OCI-M2 (cell line): ENCODE results near the gene SLC35A3.
"Not testable (repeated sequence)": the region's sequence is repeated elsewhere in the genome, so short reads cannot be mapped to it uniquely, and the experiment has no call there.

Experiments used
- DNase-seq: peaks from one replicate; lab custom pipeline; 2025; ENCODE audit not compliant: unreplicated experiment; lab: John Stamatoyannopoulos, UW

Gene SLC35A3

DNA sequence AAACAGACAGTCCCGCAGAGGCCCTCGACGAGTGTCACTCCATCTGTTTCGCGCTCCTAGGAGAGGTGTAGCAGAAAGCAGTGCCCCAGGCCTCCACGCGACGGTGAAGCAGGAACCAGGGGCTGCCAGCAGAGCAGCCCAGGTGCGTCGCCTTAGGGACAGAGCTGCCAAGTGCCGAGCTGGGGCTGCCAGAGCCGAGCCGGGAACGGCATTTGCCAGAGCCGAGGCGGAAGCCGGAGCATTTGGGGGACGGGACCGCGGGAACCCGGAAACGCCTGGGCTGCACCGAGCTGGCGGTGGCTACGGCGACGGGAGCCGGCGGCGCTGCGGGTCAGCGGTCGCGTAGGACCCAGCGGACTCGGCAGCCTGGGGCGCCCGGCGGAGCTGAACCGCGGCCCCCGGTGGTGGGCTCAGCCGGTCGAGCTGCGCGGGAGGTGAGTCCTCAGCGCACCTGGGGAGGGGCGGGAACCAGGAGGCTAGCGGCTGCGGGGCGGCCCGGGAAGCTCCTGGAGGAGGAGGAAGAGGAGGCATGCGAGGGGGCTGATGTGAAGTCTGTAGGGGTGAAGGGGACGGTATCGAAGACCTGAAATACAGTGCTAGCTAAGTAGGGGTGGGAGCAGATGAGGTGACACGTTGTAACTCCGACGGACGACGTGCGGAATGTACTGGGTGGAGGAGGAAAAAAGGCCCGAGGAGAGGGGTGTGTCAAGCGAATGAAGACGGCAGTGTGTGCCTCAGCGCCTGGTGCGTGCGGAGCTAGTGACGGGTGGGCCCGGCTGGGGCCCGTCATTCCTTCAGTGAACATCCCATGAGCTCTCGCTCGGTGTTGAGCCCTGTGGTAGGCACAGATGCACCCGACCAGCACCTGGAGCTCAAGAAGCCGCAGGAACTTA, at the start of gene SLC35A3:
TSS of gene SLC35A3 (plus strand) at position 268 of the 893 bp plus-strand sequence. CDS start 23,559 bp downstream, outside the sequence.
- no peak for DNase-seq

DNA sequence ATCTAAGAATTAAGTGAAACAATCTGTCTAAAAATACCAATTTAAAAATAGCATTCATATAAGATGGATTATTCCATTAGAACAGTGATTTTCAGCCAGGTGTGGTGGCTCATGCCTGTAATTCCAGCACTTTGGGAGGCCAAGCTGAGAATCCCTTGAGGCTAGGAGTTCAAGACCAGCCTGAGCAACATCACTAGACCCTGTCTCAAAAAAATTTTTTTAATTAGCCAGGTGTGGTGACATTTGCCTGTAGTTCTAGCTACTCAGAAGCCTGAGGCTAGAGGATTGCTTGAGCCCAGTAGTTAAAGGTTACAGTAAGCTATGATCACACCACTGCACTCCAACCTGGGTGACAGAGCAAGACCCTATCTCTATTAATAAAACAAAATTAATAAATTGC, 35.0 kb upstream of the SLC35A3 start:
- no peak for DNase-seq

DNA sequence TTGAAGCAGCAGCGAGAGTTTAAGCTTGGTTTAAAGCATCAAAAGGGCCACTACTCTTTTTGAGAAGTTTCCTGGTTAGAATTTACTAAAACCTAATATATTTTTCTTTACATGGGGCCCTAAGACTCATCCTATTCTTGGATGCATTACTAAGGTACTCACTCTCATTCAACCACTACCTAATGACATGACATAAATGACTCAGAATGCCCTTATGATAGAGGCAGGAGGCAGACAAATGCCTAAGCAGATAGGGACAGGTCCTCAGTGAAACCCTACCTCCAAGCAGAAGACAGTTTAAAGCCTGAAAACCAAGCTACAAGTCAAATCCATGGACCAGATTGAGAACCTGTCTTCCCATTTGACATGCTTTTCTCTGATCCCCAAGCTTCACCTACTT, 34.3 kb upstream of the SLC35A3 start:
- no peak for DNase-seq

DNA sequence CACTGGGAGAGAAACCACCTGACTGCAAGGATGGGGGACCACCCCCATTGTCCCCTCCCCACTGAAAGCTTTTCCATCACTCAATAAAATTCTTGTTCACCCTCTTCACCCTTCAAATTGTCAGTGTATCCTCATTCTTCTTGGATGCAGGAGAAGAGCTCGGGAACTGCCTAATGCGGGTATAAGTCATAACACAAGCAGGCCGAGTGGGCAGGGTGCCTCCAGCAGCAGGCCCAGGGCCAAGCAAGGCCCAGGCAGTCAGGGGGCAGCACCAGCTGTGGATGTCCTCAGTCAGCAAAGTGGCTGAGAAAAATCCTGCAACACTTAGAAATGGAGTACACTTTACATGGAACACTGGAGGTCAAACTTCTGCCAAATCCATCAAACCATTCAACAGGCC, 33.7 kb upstream of the SLC35A3 start:
- DNase-seq, result no peak

DNA sequence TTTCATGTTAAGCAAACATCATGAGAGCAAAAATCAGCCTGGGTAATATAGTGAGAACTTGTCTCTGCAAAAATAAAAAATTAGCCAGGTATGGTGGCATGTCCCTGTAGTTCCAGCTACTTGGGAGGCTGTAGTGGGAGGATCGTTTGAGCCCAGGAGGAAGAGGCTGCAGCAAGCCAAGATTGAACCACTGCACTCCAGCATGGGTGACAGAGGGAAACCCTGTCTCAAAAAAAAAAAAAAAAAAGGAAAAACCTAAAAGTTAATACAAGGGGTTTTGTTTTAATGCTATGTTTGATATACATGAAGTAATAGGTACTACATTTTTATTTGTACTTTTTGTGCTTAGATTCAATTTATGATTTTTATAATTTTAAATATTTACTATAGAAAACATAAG, 27.1 kb upstream of the SLC35A3 start:
- no peak for DNase-seq

DNA sequence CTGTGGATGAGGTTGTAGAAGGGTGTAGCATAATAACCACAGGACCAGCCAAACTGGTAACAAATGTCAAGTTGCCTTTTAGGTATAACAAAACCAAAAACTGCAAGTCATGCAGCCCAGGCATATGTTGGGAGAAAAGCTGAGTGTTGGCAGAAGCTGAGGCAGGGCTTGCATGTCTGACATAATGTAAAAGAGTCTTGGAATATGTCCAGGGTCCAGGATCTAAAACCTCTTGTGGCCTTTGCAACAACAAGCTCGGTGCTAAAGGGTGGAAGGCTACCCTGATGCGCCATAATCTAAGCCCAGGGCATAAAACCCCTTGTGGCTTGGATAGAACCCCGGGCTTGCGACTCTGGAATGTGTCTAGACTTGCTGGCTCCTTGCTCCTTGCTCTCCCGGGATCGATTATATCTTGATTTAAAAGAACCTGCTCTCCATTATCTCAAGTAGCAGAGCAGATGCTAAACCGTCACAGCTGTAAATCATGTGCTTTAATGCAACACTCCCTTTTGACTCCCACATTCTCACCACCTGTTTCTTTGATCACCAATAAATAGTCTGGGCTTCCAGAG, 26.5 kb upstream of the SLC35A3 start:
- DNase-seq, result no peak

DNA sequence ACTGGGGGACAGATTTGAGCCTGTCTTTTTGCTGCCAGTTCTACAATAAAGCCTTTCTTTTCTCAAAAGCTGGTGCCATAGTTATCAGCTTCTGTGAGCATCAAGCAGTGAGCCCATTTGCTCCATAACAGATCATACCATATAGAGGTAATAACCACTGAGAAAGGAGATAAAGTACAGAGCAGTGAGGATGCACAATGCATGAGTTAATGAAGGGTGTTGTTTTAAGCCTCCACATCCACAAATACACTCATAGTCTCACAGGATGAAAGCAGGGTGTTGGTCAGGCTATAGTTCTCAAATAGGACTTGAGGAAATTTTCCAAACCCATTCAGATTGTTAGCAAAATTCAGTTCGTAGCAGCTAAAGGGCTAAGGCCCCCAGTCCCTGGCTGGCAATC, 25.6 kb upstream of the SLC35A3 start:
- DNase-seq, result no peak

DNA sequence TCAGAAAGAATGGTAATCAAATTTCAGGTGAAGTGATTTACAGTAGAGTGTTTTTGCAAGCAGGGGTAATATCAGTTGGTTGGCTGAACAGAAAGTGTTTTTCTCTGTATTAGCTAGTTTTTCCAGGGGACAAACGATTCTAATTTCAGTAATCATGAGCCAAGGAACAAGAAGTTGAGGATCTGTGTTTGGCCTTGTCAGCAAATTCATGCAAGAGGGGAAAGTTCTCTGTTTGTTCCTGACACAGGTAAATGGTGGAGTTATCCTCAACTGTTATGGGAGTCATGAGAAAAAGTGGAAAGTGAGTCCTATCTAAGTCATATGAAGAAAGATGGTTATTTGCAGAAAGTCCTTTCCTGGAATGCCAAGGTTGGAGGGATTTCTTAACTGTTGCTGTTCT, 24.6 kb upstream of the SLC35A3 start:
- DNase-seq, result no peak

DNA sequence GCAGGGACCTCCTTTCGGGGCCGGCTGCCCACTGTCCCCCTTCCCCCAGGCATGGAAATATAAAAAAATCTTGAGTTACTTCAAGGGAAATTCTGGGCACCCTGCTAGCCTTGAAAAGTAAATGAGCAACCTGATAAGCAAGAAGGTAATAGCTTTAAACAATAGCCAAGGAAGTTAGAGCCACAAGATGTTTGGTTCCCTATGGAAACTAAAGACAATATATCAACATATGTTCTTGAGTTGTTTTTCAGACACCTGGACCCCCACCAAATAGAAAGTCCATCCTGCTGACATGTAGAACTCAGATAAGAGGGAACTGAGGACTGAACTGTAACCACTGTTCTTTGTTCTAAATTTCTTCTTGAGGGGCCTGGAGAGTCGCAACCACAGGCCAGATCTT, 19.3 kb upstream of the SLC35A3 start:
- no peak for DNase-seq

DNA sequence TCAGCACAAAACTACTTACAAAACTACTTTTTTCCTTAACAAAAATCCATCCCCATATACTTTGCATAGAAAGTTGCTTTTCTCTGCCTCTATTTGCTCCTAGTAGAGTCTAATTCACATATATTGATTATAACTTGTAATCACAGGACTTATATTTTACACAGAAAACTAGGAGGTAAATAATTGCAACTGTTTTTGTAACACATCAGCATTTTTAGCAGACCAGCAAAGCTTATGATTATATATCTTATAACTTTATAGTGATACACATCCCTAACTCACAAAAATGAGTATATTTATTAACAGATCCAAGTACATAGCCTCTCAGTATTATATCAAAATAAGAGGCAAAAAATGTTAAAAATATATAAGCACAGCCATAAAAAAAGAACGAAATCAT, 17.3 kb upstream of the SLC35A3 start:
- DNase-seq, result no peak

DNA sequence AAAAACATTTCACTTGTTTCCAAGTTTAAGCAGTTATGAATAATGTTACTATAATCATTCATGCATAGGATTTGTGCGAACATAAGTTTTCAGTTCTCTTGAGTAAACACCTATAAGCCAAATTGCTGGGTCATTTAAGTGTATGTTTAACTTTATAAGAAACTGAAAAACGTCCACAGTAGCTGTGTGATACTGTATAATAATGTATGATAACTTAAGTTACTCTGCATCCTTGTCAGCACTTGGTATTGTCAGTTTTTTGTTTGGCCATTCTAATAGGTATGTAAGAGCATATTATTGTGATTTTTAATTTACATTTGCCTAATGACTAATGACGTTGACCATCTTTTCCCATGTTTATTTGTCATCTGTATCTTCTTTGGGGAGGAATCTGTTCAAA, 14.4 kb upstream of the SLC35A3 start:
- no peak for DNase-seq

DNA sequence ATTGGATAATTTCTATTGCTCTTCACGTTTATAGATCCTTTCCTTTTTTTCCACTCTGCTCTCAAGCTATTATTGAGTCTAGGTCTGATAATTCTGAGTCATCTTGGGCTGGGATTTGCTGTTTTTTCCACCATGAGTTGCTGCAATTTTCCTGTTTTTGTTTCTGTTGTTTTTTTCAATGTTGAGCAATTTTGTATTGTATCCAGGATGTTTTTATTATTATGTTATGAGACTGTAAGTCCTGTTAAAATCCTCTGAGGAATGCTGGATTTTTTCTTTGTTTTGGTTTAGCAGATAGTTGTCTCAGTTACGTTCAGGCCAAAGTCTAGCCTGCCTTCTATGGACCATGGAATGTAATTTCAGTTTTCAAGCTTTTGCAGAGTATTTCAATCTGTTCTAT, 13.0 kb upstream of the SLC35A3 start:
- DNase-seq, result no peak

DNA sequence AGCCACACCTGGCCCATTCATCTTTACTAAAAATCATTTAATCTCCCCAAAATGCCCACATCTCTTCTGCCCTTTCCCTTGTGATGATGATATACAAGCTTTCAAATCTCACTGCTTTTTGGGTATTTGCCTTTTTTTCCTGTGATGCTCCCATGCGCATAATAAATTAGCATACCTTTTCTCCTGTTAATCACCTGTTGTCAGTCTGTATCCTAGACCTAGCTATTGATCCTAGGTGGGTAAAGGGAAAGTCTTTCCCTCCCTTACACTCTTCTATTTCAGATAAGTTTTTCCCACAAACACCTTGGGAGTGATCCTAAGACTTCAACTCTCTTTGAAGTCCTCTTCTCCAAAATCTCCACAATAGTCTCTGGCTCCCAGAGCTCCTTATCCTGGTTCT, 12.0 kb upstream of the SLC35A3 start:
- DNase-seq, result no peak

DNA sequence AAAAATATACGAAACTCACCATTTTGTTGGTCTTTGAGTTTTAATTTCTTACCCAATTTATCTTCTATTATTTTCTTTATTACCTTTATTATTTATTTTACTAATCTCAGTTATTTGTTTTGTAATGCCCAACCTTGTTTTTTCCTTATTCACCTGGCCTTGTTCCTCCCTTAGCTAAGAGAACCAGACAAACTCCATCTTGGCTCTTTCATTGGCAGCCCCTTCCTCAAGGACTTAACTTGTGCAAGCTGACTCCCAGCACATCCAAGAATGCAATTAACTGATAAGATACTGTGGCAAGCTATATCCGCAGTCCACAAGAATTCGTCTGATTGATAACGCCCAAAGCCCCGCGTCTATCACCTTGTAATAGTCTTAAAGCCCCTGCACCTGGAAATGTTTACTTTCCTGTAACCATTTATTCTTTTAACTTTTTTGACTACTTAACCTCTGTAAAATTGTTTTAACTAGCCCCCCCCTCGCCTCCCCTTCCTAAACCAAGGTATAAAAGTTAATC, 10.5 kb upstream of the SLC35A3 start:
- DNase-seq, result not testable (repeated sequence)

DNA sequence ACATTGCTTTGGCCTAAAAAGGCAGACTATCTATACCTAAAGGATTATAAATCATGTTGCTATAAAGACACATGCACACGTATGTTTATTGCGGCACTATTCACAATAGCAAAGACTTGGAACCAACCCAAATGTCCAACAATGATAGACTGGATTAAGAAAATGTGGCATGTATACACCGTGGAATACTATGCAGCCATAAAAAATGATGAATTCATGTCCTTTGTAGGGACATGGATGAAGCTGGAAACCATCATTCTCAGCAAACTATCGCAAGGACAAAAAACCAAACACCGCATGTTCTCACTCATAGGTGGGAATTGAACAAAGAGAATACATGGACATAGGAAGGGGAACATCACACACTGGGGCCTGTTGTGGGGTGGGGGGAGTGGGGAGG, 9.5 kb upstream of the SLC35A3 start:
- DNase-seq, result not testable (repeated sequence)

DNA sequence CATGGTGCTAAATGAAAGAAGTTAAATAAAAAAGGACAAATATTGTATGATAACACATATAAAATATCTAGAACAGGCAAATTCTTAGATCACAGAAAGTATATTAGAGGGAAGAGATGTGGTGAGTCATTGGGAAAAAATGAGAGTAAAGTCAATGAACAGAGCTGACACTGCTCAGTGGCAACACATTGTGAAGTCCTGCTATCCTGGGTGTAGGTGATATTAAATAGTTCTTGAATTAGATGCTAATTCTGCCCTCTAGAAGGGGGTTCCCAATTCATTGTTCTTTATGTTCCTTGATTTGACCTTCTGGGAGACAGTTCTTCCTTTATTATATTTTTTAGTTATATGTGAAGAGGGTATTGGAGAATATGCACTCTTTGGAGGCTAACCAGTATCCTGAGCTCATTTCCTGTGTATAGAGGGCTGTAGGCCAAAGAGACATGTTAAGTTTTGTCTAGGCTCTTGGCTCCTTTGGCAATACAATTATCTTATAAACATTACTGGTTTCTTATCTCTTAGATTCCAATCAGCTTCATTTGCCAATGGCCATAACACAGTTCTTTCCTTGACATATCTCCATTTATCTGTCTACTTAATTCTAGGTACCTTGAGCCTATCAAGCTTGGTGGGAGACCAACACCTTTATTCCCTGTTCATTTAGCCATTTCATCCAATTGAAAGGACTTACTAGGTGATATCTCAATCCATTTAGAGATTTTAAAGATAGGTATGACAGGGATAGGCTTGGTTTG, 6.6 kb upstream of the SLC35A3 start:
- no peak for DNase-seq

DNA sequence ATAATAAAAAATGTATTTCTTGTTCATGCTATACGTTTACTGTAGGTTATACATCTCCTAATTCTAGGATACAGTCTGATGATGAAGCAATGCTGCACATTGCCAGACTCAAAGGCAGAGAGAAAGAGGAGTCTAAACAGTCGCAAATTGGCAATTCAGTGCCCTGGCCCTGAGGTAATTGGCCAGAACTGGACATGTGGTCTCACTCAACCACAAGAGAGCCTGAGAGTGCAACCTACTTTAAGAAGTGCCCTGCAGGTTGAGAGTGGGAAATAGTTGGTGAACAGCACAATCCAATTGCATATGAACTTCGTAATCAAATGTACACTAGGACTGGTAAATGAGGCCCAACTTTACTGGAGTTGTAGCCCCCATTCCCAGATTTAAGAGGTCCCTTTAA, 5.0 kb upstream of the SLC35A3 start:
- no peak for DNase-seq

DNA sequence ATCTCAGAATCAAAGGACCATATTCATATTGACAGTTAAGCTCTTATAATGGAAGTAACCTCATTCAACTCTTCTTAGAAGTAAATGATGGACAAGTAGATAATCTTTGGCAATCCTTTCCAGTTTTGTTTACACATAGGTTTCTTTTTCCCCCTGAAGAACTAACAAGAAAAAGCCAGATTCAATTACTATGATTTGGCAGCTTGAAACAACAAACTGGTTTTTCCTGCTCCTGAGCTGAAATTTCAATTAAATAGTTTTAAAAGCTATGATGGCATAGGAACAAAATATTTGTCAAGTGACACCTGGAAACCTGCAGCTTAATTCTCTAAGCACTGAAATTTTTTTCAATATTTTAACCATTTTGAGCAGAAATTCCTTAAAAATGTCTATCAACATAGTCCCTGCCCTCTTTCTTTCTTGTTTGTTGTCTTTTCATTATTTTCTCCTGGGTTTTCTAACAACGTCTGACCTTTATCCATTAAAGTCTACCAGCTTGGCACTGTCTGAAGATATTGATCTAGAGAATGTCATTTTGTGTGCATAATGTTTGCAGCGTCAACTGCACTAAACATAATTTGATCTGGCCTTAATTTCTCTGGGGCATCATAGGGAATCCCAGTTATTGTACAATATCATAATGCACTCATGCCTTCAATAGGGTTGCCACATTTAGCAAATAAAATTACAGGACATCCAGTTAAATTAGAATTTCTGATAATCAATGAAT, 4.0 kb upstream of the SLC35A3 start:
- no peak for DNase-seq

DNA sequence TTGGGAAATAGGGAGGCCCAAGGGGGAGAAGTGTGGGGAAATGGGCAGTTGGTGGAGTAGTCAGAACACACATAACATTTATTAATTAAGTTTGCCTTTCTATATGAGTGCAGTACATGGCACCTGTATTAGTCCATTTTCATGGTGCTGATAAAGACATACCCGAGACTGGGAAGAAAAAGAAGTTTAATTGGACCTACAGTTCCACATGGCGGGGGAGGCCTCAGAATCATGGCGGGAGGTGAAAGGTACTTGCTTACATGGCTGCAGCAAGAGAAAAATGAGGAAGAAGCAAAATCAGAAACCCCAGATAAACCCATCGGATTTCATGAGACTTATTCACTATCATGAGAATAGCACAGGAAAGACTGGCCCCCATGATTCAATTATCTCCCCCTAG, 1.6 kb upstream of the SLC35A3 start:
- DNase-seq, result no peak

DNA sequence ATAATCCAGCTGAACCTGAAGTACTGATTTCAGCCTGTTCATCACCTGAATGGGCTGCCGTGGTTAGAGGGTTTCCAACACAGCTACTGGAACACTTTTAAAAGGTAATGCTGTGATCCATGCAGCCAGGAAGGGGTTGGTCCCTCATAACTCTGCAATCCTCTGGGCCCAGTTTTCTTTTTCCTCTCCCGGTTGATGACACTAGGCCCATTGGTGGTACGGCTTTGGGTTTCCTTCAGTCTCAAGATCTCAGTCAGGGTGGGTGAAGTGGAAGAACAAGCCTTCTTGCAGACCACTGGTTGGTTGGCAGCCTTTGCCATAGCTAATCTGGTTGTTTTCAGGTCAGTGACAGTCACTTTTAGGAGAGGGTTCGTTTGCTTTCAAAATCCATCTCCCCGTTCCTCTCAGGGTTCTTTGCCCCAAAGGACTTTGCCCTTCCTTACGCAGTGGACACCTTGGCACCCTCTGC, 502 bp upstream of the SLC35A3 start:
- DNase-seq, result peak; percentile 53

DNA sequence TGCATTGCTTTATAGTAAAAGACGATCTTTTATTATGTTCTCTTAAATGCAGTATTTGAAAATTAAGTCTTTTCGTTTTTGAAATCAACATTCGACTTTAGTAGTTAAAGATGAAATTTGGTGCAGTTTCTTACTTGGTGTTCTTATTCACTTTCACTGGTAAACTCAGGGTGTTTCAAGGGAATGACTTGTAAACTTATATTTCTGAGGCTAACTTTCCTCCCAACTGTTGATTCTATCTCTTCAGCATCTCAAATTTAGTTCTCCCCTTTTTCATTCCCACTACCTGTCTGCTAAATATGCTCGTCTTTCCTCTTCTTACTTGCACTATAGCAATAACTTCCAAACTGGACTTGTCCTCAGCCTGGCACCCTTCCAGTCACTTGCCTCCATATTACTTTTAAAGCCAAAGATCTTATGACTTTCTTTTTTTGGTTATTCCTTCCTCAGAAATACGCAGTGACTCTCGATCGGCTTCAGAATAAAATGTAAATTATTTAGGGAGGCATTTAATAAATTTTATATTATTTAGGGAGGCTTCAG, 988 bp downstream of the SLC35A3 start:
- DNase-seq, result no peak
